T-helper 2 cell treated with Interferon-gamma antibody and Interleukin-4, amounts not matched to agents 5 μg/mL and 100 μg/mL, for 36 hours (primary cell): Measurements from ENCODE around the gene PAM16.
"Not testable (repeated sequence)": the region's sequence is repeated elsewhere in the genome, so short reads cannot be mapped to it uniquely, and the experiment has no call there.

ENCODE experiments used
- DNase-seq: peaks from one replicate; pipeline ENCODE4 v3.0.0; 2021; ENCODE audit warnings: low spot score
- H3K27ac Mint-ChIP-seq: one replicate; pipeline ENCODE4 v1.8.0; 2021; ENCODE audit warnings: mild to moderate bottlenecking, mixed read lengths
- H3K27me3 Mint-ChIP-seq: one replicate; pipeline ENCODE4 v1.8.0; 2021; ENCODE audit warnings: low read depth, mixed read lengths
- H3K36me3 Mint-ChIP-seq: one replicate; pipeline ENCODE4 v1.8.0; 2021; ENCODE audit warnings: low read depth, mixed read lengths
- H3K4me1 Mint-ChIP-seq: one replicate; pipeline ENCODE4 v1.8.0; 2021; ENCODE audit warnings: low read depth, mixed read lengths
- H3K4me3 Mint-ChIP-seq: one replicate; pipeline ENCODE4 v1.8.0; 2022; ENCODE audit warnings: mild to moderate bottlenecking, moderate library complexity, mixed read lengths
- H3K9me3 Mint-ChIP-seq: one replicate; pipeline ENCODE4 v1.8.0; 2021; ENCODE audit warnings: mixed read lengths

Gene PAM16

GRCh38 chr16:4350787-4351659, at the start of gene PAM16:
TSS of gene PAM16 (minus strand) at chr16:4351321. CDS start at chr16:4351234, 87 bp downstream.
- Mint-ChIP-seq H3K4me3 (peak within 1 kb of the TSS; percentile 97), H3K27me3 (no peaks in the 10 kb centered on the region), H3K36me3 (peaks cover 19% of the 10 kb centered on the region), H3K4me1 (peaks cover 5% of the 10 kb centered on the region), H3K9me3 (no peaks in the 10 kb centered on the region), H3K27ac (peak within 1 kb of the TSS; percentile 90)
- peak; percentile 99 for DNase-seq

- no peak overlapping the region for H3K4me3 Mint-ChIP-seq
- H3K27me3 Mint-ChIP-seq, result no peaks in the 10 kb centered on the region
- DNase-seq, result no peak
- peaks cover 10% of the 10 kb centered on the region for H3K4me1 Mint-ChIP-seq
- H3K36me3 Mint-ChIP-seq, result peaks cover 38% of the 10 kb centered on the region
- H3K9me3 Mint-ChIP-seq, result no peaks in the 10 kb centered on the region
- no peak overlapping the region for H3K27ac Mint-ChIP-seq
Measured at GRCh38 chr16:4399001-4399730, 48.0 kb upstream of the PAM16 start.

GRCh38 chr16:4395055-4395726, 44.1 kb upstream of the PAM16 start:
- Mint-ChIP-seq H3K36me3 (peaks cover 34% of the 10 kb centered on the region), H3K27me3 (no peaks in the 10 kb centered on the region), H3K4me1 (peaks cover 7% of the 10 kb centered on the region), H3K27ac (no peak overlapping the region), H3K4me3 (no peak overlapping the region), H3K9me3 (no peaks in the 10 kb centered on the region)
- DNase-seq, result no peak

GRCh38 chr16:4393850-4394249, 42.7 kb upstream of the PAM16 start:
- not testable (repeated sequence) for H3K9me3 Mint-ChIP-seq, H3K4me1 Mint-ChIP-seq, H3K27me3 Mint-ChIP-seq, H3K27ac Mint-ChIP-seq, H3K4me3 Mint-ChIP-seq, DNase-seq
- H3K36me3 Mint-ChIP-seq, result peaks cover 26% of the 10 kb centered on the region

GRCh38 chr16:4393240-4393600, 42.1 kb upstream of the PAM16 start:
- Mint-ChIP-seq H3K9me3 (no peaks in the 10 kb centered on the region), H3K4me1 (no peaks in the 10 kb centered on the region), H3K4me3 (no peak overlapping the region), H3K36me3 (peaks cover 25% of the 10 kb centered on the region), H3K27ac (no peak overlapping the region), H3K27me3 (no peaks in the 10 kb centered on the region)
- DNase-seq, result no peak

- H3K9me3 Mint-ChIP-seq, result no peaks in the 10 kb centered on the region
- peaks cover 25% of the 10 kb centered on the region for H3K36me3 Mint-ChIP-seq
- no peak overlapping the region for H3K27ac Mint-ChIP-seq
- H3K4me1 Mint-ChIP-seq, result no peaks in the 10 kb centered on the region
- no peak for DNase-seq
- no peak overlapping the region for H3K4me3 Mint-ChIP-seq
- H3K27me3 Mint-ChIP-seq, result no peaks in the 10 kb centered on the region
Measured at GRCh38 chr16:4392382-4393239, 41.5 kb upstream of the PAM16 start.

GRCh38 chr16:4391631-4392381, 40.7 kb upstream of the PAM16 start:
- H3K9me3 Mint-ChIP-seq, result no peaks in the 10 kb centered on the region
- no peak for DNase-seq
- no peak overlapping the region for H3K4me3 Mint-ChIP-seq
- H3K36me3 Mint-ChIP-seq, result peaks cover 22% of the 10 kb centered on the region
- no peaks in the 10 kb centered on the region for H3K4me1 Mint-ChIP-seq
- H3K27me3 Mint-ChIP-seq, result no peaks in the 10 kb centered on the region
- H3K27ac Mint-ChIP-seq, result no peak overlapping the region

GRCh38 chr16:4390266-4391260, 39.4 kb upstream of the PAM16 start:
- H3K4me1 Mint-ChIP-seq, result no peaks in the 10 kb centered on the region
- no peak for DNase-seq
- H3K27ac Mint-ChIP-seq, result no peak overlapping the region
- H3K9me3 Mint-ChIP-seq, result no peaks in the 10 kb centered on the region
- no peak overlapping the region for H3K4me3 Mint-ChIP-seq
- peaks cover 21% of the 10 kb centered on the region for H3K36me3 Mint-ChIP-seq
- H3K27me3 Mint-ChIP-seq, result no peaks in the 10 kb centered on the region

- Mint-ChIP-seq H3K4me3 (no peak overlapping the region), H3K9me3 (no peaks in the 10 kb centered on the region), H3K4me1 (no peaks in the 10 kb centered on the region), H3K36me3 (peaks cover 16% of the 10 kb centered on the region), H3K27ac (no peak overlapping the region), H3K27me3 (no peaks in the 10 kb centered on the region)
- DNase-seq, result no peak
Measured at GRCh38 chr16:4389051-4389955, 38.2 kb upstream of the PAM16 start.

GRCh38 chr16:4388271-4389021, 37.3 kb upstream of the PAM16 start:
- no peaks in the 10 kb centered on the region for H3K9me3 Mint-ChIP-seq
- no peak overlapping the region for H3K4me3 Mint-ChIP-seq
- DNase-seq, result no peak
- H3K27me3 Mint-ChIP-seq, result no peaks in the 10 kb centered on the region
- H3K4me1 Mint-ChIP-seq, result no peaks in the 10 kb centered on the region
- H3K27ac Mint-ChIP-seq, result no peak overlapping the region
- H3K36me3 Mint-ChIP-seq, result peaks cover 13% of the 10 kb centered on the region

GRCh38 chr16:4387781-4388180, 36.7 kb upstream of the PAM16 start:
- Mint-ChIP-seq H3K27ac (no peak overlapping the region), H3K4me1 (no peaks in the 10 kb centered on the region), H3K36me3 (peaks cover 12% of the 10 kb centered on the region), H3K9me3 (no peaks in the 10 kb centered on the region), H3K4me3 (no peak overlapping the region), H3K27me3 (no peaks in the 10 kb centered on the region)
- no peak for DNase-seq
